ENCODE measurements around the gene RPL7A. TPM values are rescaled to one million over a fixed set of nuclear protein-coding genes. Genes with fewer than 3 reads are reported as not detected.
"Not testable (repeated sequence)": the region's sequence is repeated elsewhere in the genome, so short reads cannot be mapped to it uniquely, and the experiment has no call there.

Gene RPL7A
- polyA plus RNA-seq, 3 donors, result 2,380 to 2,771 (median 2,510) TPM

- DNase-seq (ENCODE audit: extremely low read depth in 1 of 11, low read depth in 9 of 11, low spot score in 4 of 11), result not testable (repeated sequence)
Measured at GRCh38 chr9:133317551-133317950, 30.5 kb upstream of the RPL7A start.

- no peak for DNase-seq (ENCODE audit: extremely low read depth in 1 of 11, low read depth in 9 of 11, low spot score in 4 of 11)
Measured at GRCh38 chr9:133320421-133320881, 27.6 kb upstream of the RPL7A start.

- DNase-seq (ENCODE audit: extremely low read depth in 1 of 11, low read depth in 9 of 11, low spot score in 4 of 11), result no peak
Measured at GRCh38 chr9:133321411-133321935, 26.5 kb upstream of the RPL7A start.

- DNase-seq (ENCODE audit: extremely low read depth in 1 of 11, low read depth in 9 of 11, low spot score in 4 of 11), result no peak
Measured at GRCh38 chr9:133322701-133323100, 25.3 kb upstream of the RPL7A start.

- DNase-seq (ENCODE audit: extremely low read depth in 1 of 11, low read depth in 9 of 11, low spot score in 4 of 11), result no peak
Measured at GRCh38 chr9:133323211-133323610, 24.8 kb upstream of the RPL7A start.

GRCh38 chr9:133323991-133324703, 23.9 kb upstream of the RPL7A start:
- no peak for DNase-seq (ENCODE audit: extremely low read depth in 1 of 11, low read depth in 9 of 11, low spot score in 4 of 11)

GRCh38 chr9:133327021-133327420, 21.0 kb upstream of the RPL7A start:
- not testable (repeated sequence) for DNase-seq (ENCODE audit: extremely low read depth in 1 of 11, low read depth in 9 of 11, low spot score in 4 of 11)

- DNase-seq (ENCODE audit: extremely low read depth in 1 of 11, low read depth in 9 of 11, low spot score in 4 of 11), result no peak
Measured at GRCh38 chr9:133327834-133328484, 20.1 kb upstream of the RPL7A start.

- DNase-seq (ENCODE audit: extremely low read depth in 1 of 11, low read depth in 9 of 11, low spot score in 4 of 11), result not testable (repeated sequence)
Measured at GRCh38 chr9:133329306-133330156, 18.5 kb upstream of the RPL7A start.

- DNase-seq (ENCODE audit: extremely low read depth in 1 of 11, low read depth in 9 of 11, low spot score in 4 of 11), result no peak
Measured at GRCh38 chr9:133331221-133331620, 16.8 kb upstream of the RPL7A start.

GRCh38 chr9:133331641-133332380, 16.2 kb upstream of the RPL7A start:
- no peak for DNase-seq (ENCODE audit: extremely low read depth in 1 of 11, low read depth in 9 of 11, low spot score in 4 of 11)

GRCh38 chr9:133332381-133332730, 15.7 kb upstream of the RPL7A start:
- DNase-seq (ENCODE audit: extremely low read depth in 1 of 11, low read depth in 9 of 11, low spot score in 4 of 11), result no peak

GRCh38 chr9:133333011-133333410, 15.0 kb upstream of the RPL7A start:
- no peak for DNase-seq (ENCODE audit: extremely low read depth in 1 of 11, low read depth in 9 of 11, low spot score in 4 of 11)

GRCh38 chr9:133333566-133333965, 14.5 kb upstream of the RPL7A start:
- DNase-seq (ENCODE audit: extremely low read depth in 1 of 11, low read depth in 9 of 11, low spot score in 4 of 11), result no peak

GRCh38 chr9:133334161-133334560, 13.9 kb upstream of the RPL7A start:
- no peak for DNase-seq (ENCODE audit: extremely low read depth in 1 of 11, low read depth in 9 of 11, low spot score in 4 of 11)

GRCh38 chr9:133334888-133335287, 13.1 kb upstream of the RPL7A start:
- not testable (repeated sequence) for DNase-seq (ENCODE audit: extremely low read depth in 1 of 11, low read depth in 9 of 11, low spot score in 4 of 11)

- peak; percentile 64 to 90 (median 81) for DNase-seq (ENCODE audit: extremely low read depth in 1 of 11, low read depth in 9 of 11, low spot score in 4 of 11)
Measured at GRCh38 chr9:133335924-133336811, 11.8 kb upstream of the RPL7A start, which contains the start of gene SURF6. Gene SURF6 (minus strand): TSS chr9:133336188. CDS start chr9:133336132, 56 bp downstream.

GRCh38 chr9:133339641-133340040, 8.4 kb upstream of the RPL7A start:
- no peak for DNase-seq (ENCODE audit: extremely low read depth in 1 of 11, low read depth in 9 of 11, low spot score in 4 of 11)

Measured in renal cortex interstitium (tissue), 11 donors.